Measurements from ENCODE around the gene AARS1.

AARS1 gene

DNA sequence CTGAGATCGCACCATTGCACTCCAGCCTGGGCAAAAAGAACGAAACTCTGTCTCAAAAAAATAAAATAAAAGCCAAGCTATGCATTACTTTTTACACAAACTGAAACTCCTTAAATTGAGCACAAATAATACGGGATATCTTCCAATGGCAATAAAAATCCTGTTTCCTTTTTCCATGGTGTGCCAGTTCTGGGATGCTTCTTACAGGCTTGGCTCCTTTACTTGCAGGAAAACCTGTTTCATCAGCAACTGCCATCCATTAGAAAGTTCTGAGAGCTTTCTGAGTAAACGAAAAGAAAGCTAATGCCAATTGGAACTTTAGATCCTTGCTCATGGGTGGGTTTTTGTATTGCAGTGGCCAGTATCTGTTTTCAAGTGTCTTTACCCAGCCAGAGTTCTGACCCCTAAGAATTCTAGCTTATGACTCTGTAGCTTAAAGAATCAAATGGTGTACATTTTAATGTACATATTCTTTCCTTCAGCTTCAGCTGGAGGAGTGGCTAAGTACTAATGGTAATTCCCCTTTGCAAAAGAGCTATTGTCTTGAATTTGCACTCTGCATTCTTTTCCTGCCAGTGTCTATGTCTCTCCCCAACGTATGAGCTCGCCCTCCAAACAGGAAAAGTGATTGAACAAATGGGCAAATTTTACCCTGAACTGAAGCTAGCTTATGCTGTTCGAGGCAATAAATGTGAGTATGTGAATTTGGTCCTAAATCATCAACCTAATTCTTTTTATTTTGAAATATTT, 35.9 kb upstream of the AARS1 start:
- TF ChIP-seq POLR2AphosphoS5 (IDR thresholded peaks at IDR 0.05; ENCODE audit: low read depth, low read length) (no peak), FOXP2 (optimal IDR thresholded peaks at IDR 0.05; ENCODE audit: borderline replicate concordance, extremely low read depth, extremely low read length, insufficient read depth) (no peak), SIN3A (IDR thresholded peaks at IDR 0.05; ENCODE audit: borderline replicate concordance, insufficient read depth, low read length) (no peak), TAF1 (IDR thresholded peaks at IDR 0.05; ENCODE audit: borderline replicate concordance, insufficient read depth, low read length) (no peak)
- TF ChIP-seq, protein P1, sequence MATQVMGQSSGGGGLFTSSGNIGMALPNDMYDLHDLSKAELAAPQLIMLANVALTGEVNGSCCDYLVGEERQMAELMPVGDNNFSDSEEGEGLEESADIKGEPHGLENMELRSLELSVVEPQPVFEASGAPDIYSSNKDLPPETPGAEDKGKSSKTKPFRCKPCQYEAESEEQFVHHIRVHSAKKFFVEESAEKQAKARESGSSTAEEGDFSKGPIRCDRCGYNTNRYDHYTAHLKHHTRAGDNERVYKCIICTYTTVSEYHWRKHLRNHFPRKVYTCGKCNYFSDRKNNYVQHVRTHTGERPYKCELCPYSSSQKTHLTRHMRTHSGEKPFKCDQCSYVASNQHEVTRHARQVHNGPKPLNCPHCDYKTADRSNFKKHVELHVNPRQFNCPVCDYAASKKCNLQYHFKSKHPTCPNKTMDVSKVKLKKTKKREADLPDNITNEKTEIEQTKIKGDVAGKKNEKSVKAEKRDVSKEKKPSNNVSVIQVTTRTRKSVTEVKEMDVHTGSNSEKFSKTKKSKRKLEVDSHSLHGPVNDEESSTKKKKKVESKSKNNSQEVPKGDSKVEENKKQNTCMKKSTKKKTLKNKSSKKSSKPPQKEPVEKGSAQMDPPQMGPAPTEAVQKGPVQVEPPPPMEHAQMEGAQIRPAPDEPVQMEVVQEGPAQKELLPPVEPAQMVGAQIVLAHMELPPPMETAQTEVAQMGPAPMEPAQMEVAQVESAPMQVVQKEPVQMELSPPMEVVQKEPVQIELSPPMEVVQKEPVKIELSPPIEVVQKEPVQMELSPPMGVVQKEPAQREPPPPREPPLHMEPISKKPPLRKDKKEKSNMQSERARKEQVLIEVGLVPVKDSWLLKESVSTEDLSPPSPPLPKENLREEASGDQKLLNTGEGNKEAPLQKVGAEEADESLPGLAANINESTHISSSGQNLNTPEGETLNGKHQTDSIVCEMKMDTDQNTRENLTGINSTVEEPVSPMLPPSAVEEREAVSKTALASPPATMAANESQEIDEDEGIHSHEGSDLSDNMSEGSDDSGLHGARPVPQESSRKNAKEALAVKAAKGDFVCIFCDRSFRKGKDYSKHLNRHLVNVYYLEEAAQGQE (IDR thresholded peaks at IDR 0.05; ENCODE audit: insufficient read depth in 1 of 2, low read depth in 2 of 2, low read length in 2 of 2), result no peak

DNA sequence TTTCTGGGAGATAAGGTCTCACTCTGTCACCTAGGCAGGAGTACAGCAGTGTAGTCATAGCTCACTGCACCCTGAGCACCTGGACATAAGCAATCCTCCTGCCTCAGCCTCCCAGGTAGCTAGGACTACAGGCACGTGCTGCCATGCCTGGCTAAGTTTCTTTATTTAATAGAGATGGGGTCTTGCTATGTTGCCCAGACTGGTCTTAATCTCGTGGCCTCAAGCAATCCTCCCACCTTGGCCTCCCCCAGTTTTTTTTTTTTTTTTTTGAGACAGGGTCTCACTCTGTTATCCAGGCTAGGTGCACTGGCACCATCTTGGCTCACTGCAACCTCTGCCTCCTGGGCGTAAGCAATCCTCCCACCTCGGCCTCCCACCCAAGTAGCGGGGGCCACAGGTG, 30.8 kb upstream of the AARS1 start:
- TF ChIP-seq, protein P1 (IDR thresholded peaks at IDR 0.05; ENCODE audit: insufficient read depth in 1 of 2, low read depth in 2 of 2, low read length in 2 of 2), result no peak
- TF ChIP-seq FOXP2 (optimal IDR thresholded peaks at IDR 0.05; ENCODE audit: borderline replicate concordance, extremely low read depth, extremely low read length, insufficient read depth) (no peak), POLR2AphosphoS5 (IDR thresholded peaks at IDR 0.05; ENCODE audit: low read depth, low read length) (no peak), SIN3A (IDR thresholded peaks at IDR 0.05; ENCODE audit: borderline replicate concordance, insufficient read depth, low read length) (no peak), TAF1 (IDR thresholded peaks at IDR 0.05; ENCODE audit: borderline replicate concordance, insufficient read depth, low read length) (no peak)

DNA sequence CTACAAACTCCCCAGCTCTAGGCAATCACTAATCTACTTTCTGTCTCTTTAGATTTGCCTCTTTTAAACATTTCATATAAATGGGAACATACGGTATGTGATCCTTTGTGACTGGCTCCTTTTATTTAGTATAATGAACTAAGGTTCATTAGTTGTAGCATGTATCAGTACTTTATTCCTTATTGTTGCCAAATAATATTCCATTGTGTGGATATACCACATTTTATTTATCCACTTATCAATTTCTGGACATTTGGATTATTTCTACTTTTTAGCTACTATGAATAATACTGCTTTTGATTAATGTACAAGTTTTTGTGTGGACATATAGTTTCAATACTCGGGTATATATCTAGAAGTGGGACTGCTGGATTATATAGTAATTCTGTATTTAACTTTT, 17.6 kb upstream of the AARS1 start:
- TF ChIP-seq FOXP2 (optimal IDR thresholded peaks at IDR 0.05; ENCODE audit: borderline replicate concordance, extremely low read depth, extremely low read length, insufficient read depth) (no peak), SIN3A (IDR thresholded peaks at IDR 0.05; ENCODE audit: borderline replicate concordance, insufficient read depth, low read length) (no peak), POLR2AphosphoS5 (IDR thresholded peaks at IDR 0.05; ENCODE audit: low read depth, low read length) (no peak), TAF1 (IDR thresholded peaks at IDR 0.05; ENCODE audit: borderline replicate concordance, insufficient read depth, low read length) (no peak)
- TF ChIP-seq, protein P1 (IDR thresholded peaks at IDR 0.05; ENCODE audit: insufficient read depth in 1 of 2, low read depth in 2 of 2, low read length in 2 of 2), result no peak

DNA sequence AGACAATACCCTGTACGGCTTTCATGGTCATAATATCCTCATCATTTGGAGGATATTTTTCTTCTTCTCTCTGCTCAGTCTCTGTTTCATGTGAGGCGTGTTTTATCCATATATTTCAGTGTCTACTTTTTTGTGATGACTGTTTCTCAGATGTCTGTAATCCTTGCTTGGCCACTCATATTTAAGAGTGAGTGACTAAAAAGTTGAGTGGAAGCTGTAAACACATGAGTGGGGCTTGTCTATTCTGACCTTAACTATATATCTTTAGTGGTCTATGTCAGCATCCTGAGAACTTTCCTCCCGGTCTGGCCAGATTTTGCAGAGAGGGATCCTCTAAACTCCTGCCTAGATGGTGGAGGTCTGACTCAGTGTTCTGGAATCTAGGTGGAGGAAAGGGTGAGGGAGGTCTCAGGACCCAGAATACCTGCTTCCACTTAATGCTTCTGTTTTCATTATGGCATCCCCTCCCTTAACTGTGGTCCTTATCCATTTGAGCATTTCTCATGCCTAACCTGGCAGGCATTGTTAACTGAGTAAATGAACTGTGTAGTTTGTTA, 15.7 kb upstream of the AARS1 start:
- TF ChIP-seq, protein P1 (IDR thresholded peaks at IDR 0.05; ENCODE audit: insufficient read depth in 1 of 2, low read depth in 2 of 2, low read length in 2 of 2), result no peak
- no peak for TF ChIP-seq FOXP2 (optimal IDR thresholded peaks at IDR 0.05; ENCODE audit: borderline replicate concordance, extremely low read depth, extremely low read length, insufficient read depth)
- no peak for TF ChIP-seq SIN3A (IDR thresholded peaks at IDR 0.05; ENCODE audit: borderline replicate concordance, insufficient read depth, low read length)
- no peak for TF ChIP-seq POLR2AphosphoS5 (IDR thresholded peaks at IDR 0.05; ENCODE audit: low read depth, low read length)
- no peak for TF ChIP-seq TAF1 (IDR thresholded peaks at IDR 0.05; ENCODE audit: borderline replicate concordance, insufficient read depth, low read length)
